Activated CD4-positive, alpha-beta T cell treated with anti-CD3 and anti-CD28 coated beads, Interleukin-2, amount 10 ng/mL, durations not matched to agents 7 days and 5 days (primary cell): ENCODE results near the gene TECPR2. TPM values are rescaled to one million over a fixed set of nuclear protein-coding genes. Genes with fewer than 3 reads are reported as not detected.
"Not testable (repeated sequence)": the region's sequence is repeated elsewhere in the genome, so short reads cannot be mapped to it uniquely, and the experiment has no call there.

Experiments
- CTCF ChIA-PET: fragments of 350-600 bp; sonication (Branson Sonifier 250); formaldehyde crosslinking; loops from one replicate; lab custom pipeline; 2021; ENCODE audit warnings: antibody characterized with exemption; lab: Charles Lee
- POLR2A ChIA-PET: fragments of 350-600 bp; sonication (Branson Sonifier 250); formaldehyde crosslinking; loops from one replicate; lab custom pipeline; 2021; ENCODE audit warnings: antibody characterized with exemption; lab: Charles Lee
- DNase-seq: peaks from one replicate; pipeline ENCODE4 v3.0.0-alpha.2; 2020
- H3K27ac Mint-ChIP-seq: one replicate; pipeline ENCODE4 v1.8.0; 2021; ENCODE audit warnings: mild to moderate bottlenecking, moderate library complexity, mixed read lengths
- H3K27me3 Mint-ChIP-seq: one replicate; pipeline ENCODE4 v1.8.0; 2021; ENCODE audit warnings: mixed read lengths
- H3K36me3 Mint-ChIP-seq: one replicate; pipeline ENCODE4 v1.8.0; 2021; ENCODE audit warnings: low read depth, mixed read lengths
- H3K4me1 Mint-ChIP-seq: one replicate; pipeline ENCODE4 v1.8.0; 2021; ENCODE audit warnings: mixed read lengths
- H3K4me3 Mint-ChIP-seq: one replicate; pipeline ENCODE4 v1.8.0; 2021; ENCODE audit warnings: mild to moderate bottlenecking, moderate library complexity, mixed read lengths
- H3K9me3 Mint-ChIP-seq: one replicate; pipeline ENCODE4 v1.8.0; 2021; ENCODE audit warnings: mixed read lengths
- microRNA-seq: library from miRNA; unstranded; fragments of <30 nt; microRNA quantifications from one replicate; pipeline ENCODE4 v1.2.0, GENCODE V29; 2021; ENCODE audit warnings: borderline microRNAs expressed, borderline replicate concordance
- total RNA-seq, 2 experiments: library from RNA; stranded (reverse); gene quantifications; one replicate each; pipeline ENCODE4 v1.2.3, GENCODE V29; 2021

TECPR2 gene
- total RNA-seq, 2 experiments from 2014 or later: 8.2 to 10.7 TPM

GRCh38 chr14:102544747-102545460 lies 182.2 kb downstream of the TECPR2 start:
- Mint-ChIP-seq H3K4me3 (peak overlapping the region; percentile 17), H3K27me3 (peaks cover 42% of the 10 kb centered on the region), H3K4me1 (peaks cover 6% of the 10 kb centered on the region), H3K9me3 (peaks cover 5% of the 10 kb centered on the region), H3K27ac (no peak overlapping the region), H3K36me3 (no peaks in the 10 kb centered on the region)
- DNase-seq: peak; percentile 50
- CTCF ChIA-PET: interaction anchor here (0.6 to 1.9 kb wide), 3 partner anchors 20 to 854 kb away, joined by 3 to 4 read pairs (median 3); no protein-coding TSS in a partner anchor
- POLR2A ChIA-PET: no interaction called here

- DNase-seq: no peak
- Mint-ChIP-seq H3K27me3 (peaks cover 44% of the 10 kb centered on the region), H3K4me1 (peaks cover 6% of the 10 kb centered on the region), H3K4me3 (peak overlapping the region; percentile 17), H3K27ac (no peak overlapping the region), H3K36me3 (no peaks in the 10 kb centered on the region), H3K9me3 (peaks cover 5% of the 10 kb centered on the region)
- CTCF ChIA-PET: interaction anchor here (0.6 to 1.0 kb wide), 2 partner anchors 24 to 899 kb away, joined by 3 to 4 read pairs; no protein-coding TSS in a partner anchor
- POLR2A ChIA-PET: no interaction called here
Observed at GRCh38 chr14:102545461-102546265, 182.9 kb downstream of the TECPR2 start.

GRCh38 chr14:102548616-102549240 lies 186.0 kb downstream of the TECPR2 start:
- no peak for DNase-seq
- Mint-ChIP-seq H3K27ac (no peak overlapping the region), H3K4me1 (peaks cover 6% of the 10 kb centered on the region), H3K36me3 (no peaks in the 10 kb centered on the region), H3K9me3 (peaks cover 5% of the 10 kb centered on the region), H3K4me3 (no peak overlapping the region), H3K27me3 (peaks cover 37% of the 10 kb centered on the region)
- ChIA-PET POLR2A (no interaction called here), CTCF (interaction anchor here (0.6 to 1.2 kb wide), 2 partner anchors 24 to 46 kb away, joined by 3 read pairs; no protein-coding TSS in a partner anchor)

- H3K4me3 Mint-ChIP-seq, H3K27ac Mint-ChIP-seq, H3K36me3 Mint-ChIP-seq, POLR2A ChIA-PET, CTCF ChIA-PET, H3K9me3 Mint-ChIP-seq, H3K4me1 Mint-ChIP-seq, DNase-seq: not testable (repeated sequence)
- peaks cover 22% of the 10 kb centered on the region for H3K27me3 Mint-ChIP-seq
Observed at GRCh38 chr14:102550927-102551401, 188.2 kb downstream of the TECPR2 start.

Small RNAs within 50 kb of the gene (microRNA-seq; reads per million reads assigned to microRNA genes)
- gene MIR4309: not detected

Other genes starting within 250 kb of the TECPR2 start
- gene WDR20, start 223.0 kb upstream of the TECPR2 start, total RNA-seq: 10 to 100 TPM; 24.7 to 35.7 TPM
- 1 to 10 TPM in 1 of 2 experiments, under 1 TPM in 1; 0.96 to 1.4 TPM for gene MOK, start 57.8 kb upstream of the TECPR2 start, total RNA-seq
- 10 to 100 TPM; 14.8 to 18.8 TPM for gene ZNF839, start 43.2 kb upstream of the TECPR2 start, total RNA-seq
- 10 to 100 TPM; 26.8 to 33.7 TPM for gene CINP, start 51 bp upstream of the TECPR2 start, total RNA-seq
- 1 to 10 TPM; 4.9 to 6.2 TPM for gene ANKRD9, start 146.8 kb downstream of the TECPR2 start, total RNA-seq
- 10 to 100 TPM; 21.7 to 23.7 TPM for gene RCOR1, start 229.7 kb downstream of the TECPR2 start, total RNA-seq